GM20431 (cell line): ENCODE data around the gene GGT5.
"Not testable (repeated sequence)": the region's sequence is repeated elsewhere in the genome, so short reads cannot be mapped to it uniquely, and the experiment has no call there.

Experiments used
- in situ Hi-C: fragments of 300-500 bp; cut with MseI, MboI; formaldehyde crosslinking; loops from one replicate; pipeline ENCODE4 v1.15.0; 2020; ENCODE audit warnings: low sequenced_read_pairs; ENCODE audit not compliant: unreplicated experiment

The GGT5 gene

DNA sequence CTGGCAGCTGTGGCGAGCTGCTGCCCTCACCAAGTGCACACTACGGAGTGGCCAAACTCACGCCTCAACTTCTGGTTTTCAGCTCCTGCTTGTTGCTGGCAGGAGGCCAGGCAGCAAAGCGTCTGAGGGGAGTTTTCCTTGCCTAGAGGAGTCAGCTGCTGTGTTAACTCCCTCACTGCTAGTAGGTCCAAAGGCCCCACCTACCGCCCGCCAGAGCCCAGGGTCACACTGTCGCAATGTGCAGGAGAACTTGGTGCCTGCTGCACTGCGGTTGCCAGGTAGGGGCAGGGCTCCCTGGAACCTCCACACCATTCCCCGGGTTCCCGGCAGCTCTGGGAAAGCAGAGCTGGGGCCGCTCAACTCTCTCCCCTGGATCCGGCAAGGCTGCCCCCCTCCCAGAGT lies at the start of gene GGT5:
TSS of gene GGT5 (minus strand) at position 53 of the 402 bp plus-strand sequence. CDS start 357 bp downstream, outside the sequence.
- in situ Hi-C loops = not testable (repeated sequence)

- in situ Hi-C loops = not testable (repeated sequence)
Observed at GRCh38 chr22:24292202-24292830, 47.4 kb upstream of the GGT5 start.

DNA sequence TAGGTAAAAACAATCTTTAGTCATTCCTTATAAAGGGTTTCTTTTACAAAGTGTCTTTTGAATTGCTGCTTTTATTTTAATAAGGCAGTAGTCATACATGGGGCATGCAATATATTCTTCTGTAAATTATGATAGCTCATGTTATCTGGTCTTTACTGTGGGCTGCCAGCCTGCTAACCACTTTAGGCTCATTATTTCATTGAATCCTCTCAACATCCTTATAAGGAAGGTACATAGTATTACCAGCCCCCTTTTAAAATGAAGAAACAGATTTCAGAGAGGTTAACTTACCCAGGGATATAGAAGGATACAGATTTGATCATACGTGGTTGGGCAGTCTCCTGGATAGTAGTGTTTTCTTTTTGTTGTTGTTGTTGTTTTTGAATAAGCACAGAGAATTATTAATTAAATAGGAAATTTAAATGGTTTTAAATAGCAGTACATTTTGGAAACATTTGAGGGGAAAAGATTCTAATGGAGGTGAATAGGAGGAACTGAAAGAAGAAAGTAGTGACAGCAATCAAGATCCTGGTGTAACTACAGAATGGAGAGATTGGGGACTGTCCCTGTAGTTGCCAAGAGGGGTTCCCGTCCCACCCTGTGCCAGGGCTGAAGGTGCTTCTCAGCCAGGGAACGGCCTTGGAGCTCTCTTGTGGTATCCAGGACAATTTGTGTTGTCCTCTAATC lies 46.8 kb upstream of the GGT5 start:
- in situ Hi-C loops = no loop called here

DNA sequence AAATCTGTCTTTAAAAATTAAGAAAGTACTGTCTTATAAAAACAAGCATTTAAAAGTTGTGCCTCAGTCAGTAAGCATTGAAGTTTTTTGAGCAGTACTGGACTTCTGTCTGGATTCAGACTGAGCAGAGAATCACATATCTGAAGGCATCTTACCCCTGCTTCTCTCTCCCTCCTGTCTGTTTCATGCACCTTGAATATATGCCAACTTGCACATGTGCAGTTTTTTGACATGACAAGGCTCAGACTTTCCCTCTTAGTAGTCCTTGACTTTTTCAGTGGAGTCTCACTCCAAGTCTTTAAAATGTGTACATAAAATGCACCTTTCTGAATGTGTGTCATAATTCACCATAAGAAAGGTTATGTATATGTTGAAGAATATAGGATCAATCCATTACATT lies 45.6 kb upstream of the GGT5 start:
- in situ Hi-C loops = no loop called here

GRCh38 chr22:24289741-24290163 lies 44.9 kb upstream of the GGT5 start:
- in situ Hi-C loops = no loop called here

DNA sequence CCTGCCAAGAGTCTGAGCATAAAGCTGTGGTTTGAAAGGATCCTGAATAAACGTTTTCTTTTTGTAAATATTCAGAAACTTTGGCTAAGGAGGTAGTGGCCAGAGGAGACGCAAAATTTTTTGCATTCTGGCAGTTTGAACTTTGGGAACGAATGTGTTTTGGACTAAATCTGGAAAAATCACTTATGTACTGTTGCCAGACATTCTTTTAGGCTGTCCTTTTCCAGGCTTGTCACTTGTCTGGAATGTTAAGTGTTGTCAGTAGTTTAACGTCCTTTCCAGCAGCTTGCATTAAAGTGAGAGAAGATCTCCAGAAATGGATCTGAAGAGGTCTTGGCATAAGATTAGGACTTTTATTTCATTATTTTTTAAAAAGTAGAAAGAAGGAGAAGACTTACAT lies 44.2 kb upstream of the GGT5 start:
- in situ Hi-C loops = no loop called here

DNA sequence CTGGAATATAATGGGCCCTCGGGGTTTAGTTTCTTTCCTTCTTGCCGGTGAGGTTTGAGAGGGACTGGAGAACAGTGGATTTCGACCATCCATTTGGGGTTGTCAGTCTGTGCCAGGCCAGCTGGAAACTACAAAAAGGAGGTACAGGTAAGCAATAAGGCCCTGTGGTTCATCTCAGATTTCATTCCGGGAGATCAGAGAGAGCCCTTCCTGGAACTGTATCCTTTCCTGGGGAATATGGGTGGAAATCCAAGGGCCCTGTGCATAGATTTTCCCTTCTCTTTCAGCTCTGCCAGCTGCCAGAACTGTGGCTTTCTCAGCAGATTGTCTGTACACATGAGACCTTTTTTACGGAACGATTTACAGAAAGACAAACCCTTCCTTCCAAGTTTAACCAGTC lies 42.9 kb upstream of the GGT5 start:
- in situ Hi-C loops = not testable (repeated sequence)

- in situ Hi-C loops = not testable (repeated sequence)
Observed at GRCh38 chr22:24287212-24287611, 42.3 kb upstream of the GGT5 start.

DNA sequence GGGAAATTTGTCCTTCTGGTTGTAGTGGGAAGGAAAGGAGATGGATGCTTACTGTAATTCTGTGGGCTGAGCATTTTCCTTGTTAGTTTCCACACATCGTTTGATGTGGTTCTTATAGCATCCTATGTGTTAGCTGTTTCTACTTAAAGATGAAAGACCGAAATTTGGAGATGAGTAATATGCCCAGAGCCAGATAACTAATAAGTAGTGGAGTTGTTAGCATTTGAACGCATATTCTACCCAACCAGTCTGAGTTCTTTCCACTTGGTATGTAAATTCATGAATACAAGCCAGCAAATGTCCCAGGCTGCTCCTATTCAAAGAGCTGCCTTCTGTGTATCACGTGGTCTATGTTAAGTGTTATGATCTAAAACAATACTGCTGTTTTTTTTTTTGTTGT lies 40.4 kb upstream of the GGT5 start:
- in situ Hi-C loops = no loop called here

GRCh38 chr22:24284747-24285203 lies 39.9 kb upstream of the GGT5 start:
- in situ Hi-C loops = no loop called here

DNA sequence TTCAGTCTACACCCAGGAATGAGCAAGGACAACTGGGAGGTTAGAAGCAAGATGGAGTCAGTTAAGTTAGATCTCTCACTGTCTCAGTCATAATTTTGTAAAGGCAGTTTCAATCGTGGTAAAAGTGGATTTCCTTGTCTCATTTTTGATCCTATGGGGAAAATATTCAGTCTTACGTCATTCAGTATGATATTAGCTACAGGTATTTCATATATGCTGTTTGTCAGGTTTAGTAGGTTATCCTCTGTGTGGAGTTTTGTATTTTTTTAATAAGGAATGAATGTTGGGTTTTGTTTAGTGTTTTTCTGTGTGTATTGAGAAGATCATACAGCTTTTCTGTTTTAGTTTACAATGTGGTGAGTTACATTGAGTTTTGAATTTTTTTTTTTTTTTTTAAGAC lies 37.5 kb upstream of the GGT5 start:
- in situ Hi-C loops = no loop called here

- in situ Hi-C loops = not testable (repeated sequence)
Observed at GRCh38 chr22:24280363-24280762, 35.5 kb upstream of the GGT5 start.

- in situ Hi-C loops = not testable (repeated sequence)
Observed at GRCh38 chr22:24274696-24275405, 30.0 kb upstream of the GGT5 start.

DNA sequence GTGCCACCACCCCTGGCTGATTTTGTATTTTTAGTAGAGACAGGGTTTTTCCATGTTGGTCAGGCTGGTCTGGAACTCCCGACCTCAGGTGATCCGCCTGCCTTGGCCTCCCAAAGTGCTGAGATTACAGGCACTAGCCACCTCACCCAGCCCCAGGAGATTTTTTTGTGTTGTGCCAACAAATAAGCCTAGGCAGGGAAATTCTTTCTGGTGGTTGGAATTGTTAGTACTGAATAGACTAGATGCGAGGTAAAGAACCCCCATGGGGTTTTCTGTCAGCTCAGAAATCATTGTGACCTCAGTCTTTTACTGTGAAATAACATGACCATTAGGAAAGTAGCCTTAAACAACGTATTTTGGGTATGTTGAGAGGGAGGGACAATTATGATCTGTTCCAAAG lies 29.0 kb upstream of the GGT5 start:
- in situ Hi-C loops = not testable (repeated sequence)

GRCh38 chr22:24273031-24273430 lies 28.1 kb upstream of the GGT5 start:
- in situ Hi-C loops = not testable (repeated sequence)

DNA sequence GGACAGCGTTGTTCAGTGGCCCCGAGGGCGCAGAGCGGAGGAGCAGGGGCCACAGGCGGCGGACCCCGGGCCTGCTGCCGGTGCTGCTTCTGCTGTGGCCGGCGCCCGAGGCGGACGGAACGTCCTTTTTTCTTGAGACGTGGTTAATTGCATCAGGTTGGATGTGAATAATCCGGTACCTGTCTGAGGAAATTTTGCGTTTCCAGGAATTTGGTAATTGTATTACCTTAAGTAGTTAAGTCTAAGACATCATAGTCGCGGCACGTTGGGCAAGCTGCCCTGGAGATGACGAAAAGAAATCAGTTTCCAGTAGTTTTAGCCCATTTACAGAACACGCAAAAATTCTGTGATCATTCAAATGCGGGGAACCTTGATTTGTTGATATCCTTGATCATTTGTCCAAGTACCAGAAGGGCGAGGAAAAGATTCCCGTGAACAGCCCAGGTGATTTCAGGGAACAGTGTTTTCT lies 26.5 kb upstream of the GGT5 start:
- in situ Hi-C loops = no loop called here

- in situ Hi-C loops = no loop called here
Observed at GRCh38 chr22:24270556-24271385, 25.9 kb upstream of the GGT5 start, which contains the start of gene SPECC1L. Gene SPECC1L, plus strand, starts transcription at chr22:24270831. Its CDS starts 31,401 bp downstream, at chr22:24302232.

- in situ Hi-C loops = not testable (repeated sequence)
Observed at GRCh38 chr22:24266495-24266894, 21.6 kb upstream of the GGT5 start.

DNA sequence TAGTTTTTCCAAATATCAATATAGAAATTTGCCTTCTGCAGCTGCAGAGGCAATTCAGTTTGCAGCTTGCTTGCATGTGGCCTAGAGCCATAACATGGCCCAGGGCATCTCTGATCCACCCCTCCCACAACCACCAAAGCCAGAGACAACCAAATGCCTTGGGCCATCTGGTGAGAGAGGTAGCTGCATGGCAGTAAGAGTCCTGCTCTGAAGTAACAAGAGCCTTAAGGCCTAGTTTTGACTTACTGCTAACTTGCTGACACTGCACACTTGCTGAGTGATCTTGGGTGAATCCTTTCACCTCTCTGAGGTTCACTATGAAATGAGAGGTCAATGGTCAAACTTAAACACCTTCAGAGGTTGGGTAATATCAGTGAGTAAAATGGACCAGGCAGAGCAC lies 20.9 kb upstream of the GGT5 start:
- in situ Hi-C loops = no loop called here

DNA sequence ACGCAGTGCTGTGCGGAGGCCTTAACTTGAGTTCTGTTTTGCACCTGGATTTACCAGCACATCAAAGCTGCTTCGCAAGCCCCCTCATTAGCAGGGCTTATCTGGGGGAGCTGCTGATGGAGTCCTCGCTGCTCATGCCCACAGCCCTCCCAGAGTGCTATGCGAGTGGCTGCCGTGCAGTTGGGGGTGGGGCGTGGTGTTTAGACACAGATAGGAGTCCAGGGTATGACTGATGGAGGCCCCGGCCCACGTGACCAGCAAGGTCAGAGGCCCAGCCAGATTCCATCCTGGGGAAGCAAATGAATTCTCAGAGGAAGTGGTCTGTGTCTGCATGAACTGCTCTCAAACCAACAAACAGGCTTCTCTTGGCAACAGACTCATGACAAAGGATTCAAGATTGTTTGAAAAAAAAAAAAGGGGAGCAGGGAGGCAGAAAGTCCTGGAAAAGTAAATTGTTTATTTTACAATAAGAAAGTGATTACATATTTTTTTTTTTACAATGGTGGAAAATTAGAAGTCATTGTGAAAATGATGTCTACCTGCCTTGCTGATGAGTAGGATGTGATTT lies 19.5 kb upstream of the GGT5 start:
- in situ Hi-C loops = not testable (repeated sequence)
